Urothelium cell line (cell line): Measurements from ENCODE around the gene UQCR10.

ENCODE experiments used
- DNase-seq: peaks from one replicate; pipeline ENCODE4 v3.0.0; 2011; ENCODE audit warnings: low spot score, mixed read lengths
- FAIRE-seq: peaks from 2 replicates; lab custom pipeline; 2011; peaks lifted over from hg19 to GRCh38; lab: Jason Lieb, UNC

Gene UQCR10

GRCh38 chr22:29793396-29793795 is 26.2 kb downstream of the UQCR10 start:
- DNase-seq: no peak
- peak; percentile 58 for FAIRE-seq

- no peak for DNase-seq
- FAIRE-seq: no peak
Measured at GRCh38 chr22:29795663-29796062, 28.5 kb downstream of the UQCR10 start.

- DNase-seq (no peak), FAIRE-seq (no peak)
Measured at GRCh38 chr22:29797351-29797750, 30.2 kb downstream of the UQCR10 start.

- no peak for DNase-seq
- no peak for FAIRE-seq
Measured at GRCh38 chr22:29798318-29798717, 31.1 kb downstream of the UQCR10 start.

GRCh38 chr22:29798801-29799200 is 31.6 kb downstream of the UQCR10 start:
- DNase-seq (no peak), FAIRE-seq (no peak)

GRCh38 chr22:29799217-29799680 is 32.1 kb downstream of the UQCR10 start:
- peak; percentile 91 for FAIRE-seq
- DNase-seq: peak; percentile 86

GRCh38 chr22:29801153-29801552 is 34.0 kb downstream of the UQCR10 start:
- no peak for DNase-seq
- no peak for FAIRE-seq

GRCh38 chr22:29801796-29802195 is 34.6 kb downstream of the UQCR10 start:
- DNase-seq (no peak), FAIRE-seq (no peak)

- DNase-seq (no peak), FAIRE-seq (no peak)
Measured at GRCh38 chr22:29803190-29803589, 36.0 kb downstream of the UQCR10 start.

- DNase-seq (no peak), FAIRE-seq (no peak)
Measured at GRCh38 chr22:29804985-29805384, 37.8 kb downstream of the UQCR10 start.

GRCh38 chr22:29806196-29806595 is 39.0 kb downstream of the UQCR10 start:
- peak; percentile 5 for FAIRE-seq
- DNase-seq: no peak

GRCh38 chr22:29810216-29810615 is 43.0 kb downstream of the UQCR10 start:
- FAIRE-seq: no peak
- no peak for DNase-seq

- peak; percentile 32 for FAIRE-seq
- DNase-seq: no peak
Measured at GRCh38 chr22:29811377-29811776, 44.2 kb downstream of the UQCR10 start.

GRCh38 chr22:29813126-29813525 is 46.0 kb downstream of the UQCR10 start:
- FAIRE-seq (no peak), DNase-seq (no peak)

GRCh38 chr22:29813563-29813962 is 46.4 kb downstream of the UQCR10 start:
- no peak for FAIRE-seq
- DNase-seq: peak; percentile 62

GRCh38 chr22:29814003-29814402 is 46.8 kb downstream of the UQCR10 start:
- peak; percentile 56 for FAIRE-seq

GRCh38 chr22:29815580-29815979 is 48.4 kb downstream of the UQCR10 start:
- FAIRE-seq (no peak), DNase-seq (no peak)

More at GRCh38 chr22:29814003-29814402, 46.8 kb downstream of the UQCR10 start:
- DNase-seq: no peak

GRCh38 chr22:29816128-29816527 is 49.0 kb downstream of the UQCR10 start:
- FAIRE-seq (no peak), DNase-seq (no peak)

- DNase-seq (no peak), FAIRE-seq (no peak)
Measured at GRCh38 chr22:29816539-29816938, 49.4 kb downstream of the UQCR10 start.

GRCh38 chr22:29816980-29817379 is 49.8 kb downstream of the UQCR10 start:
- FAIRE-seq: no peak
- no peak for DNase-seq

GRCh38 chr22:29817724-29818123 is 50.6 kb downstream of the UQCR10 start:
- FAIRE-seq (no peak), DNase-seq (no peak)

GRCh38 chr22:29819501-29819900 is 52.3 kb downstream of the UQCR10 start:
- no peak for FAIRE-seq
- DNase-seq: no peak
